H9 (cell line): Measurements from ENCODE around the gene F13B. TPM values are rescaled to one million over a fixed set of nuclear protein-coding genes. Genes with fewer than 3 reads are reported as not detected.

ENCODE experiments used
- DNase-seq: peaks from one replicate; pipeline ENCODE4 v3.0.0-alpha.2; 2017
- H2AFZ ChIP-seq: one replicate; pipeline ENCODE4 v1.6.1; 2013; ENCODE audit warnings: mild to moderate bottlenecking, low read length, control low read depth, moderate library complexity
- H2AK5ac ChIP-seq: 2 replicates; pipeline ENCODE4 v1.6.1; 2013; ENCODE audit warnings: low read length, control low read depth, mixed read lengths; ENCODE audit not compliant: insufficient read length
- H2BK120ac ChIP-seq: one replicate; pipeline ENCODE4 v1.6.1; 2013; ENCODE audit warnings: low read depth, mild to moderate bottlenecking, low read length, control low read depth, inconsistent platforms; ENCODE audit not compliant: poor library complexity, severe bottlenecking
- H2BK12ac ChIP-seq: 2 replicates; pipeline ENCODE4 v1.6.1; 2013; ENCODE audit warnings: low read length, control low read depth, mixed read lengths, low read depth; ENCODE audit not compliant: insufficient read length
- H2BK15ac ChIP-seq: 2 replicates; pipeline ENCODE4 v1.6.1; 2013; ENCODE audit warnings: low read depth, low read length, control low read depth
- H2BK20ac ChIP-seq: one replicate; pipeline ENCODE4 v1.6.1; 2013; ENCODE audit warnings: low read depth, mild to moderate bottlenecking, low read length, control low read depth, inconsistent platforms; ENCODE audit not compliant: poor library complexity, severe bottlenecking
- H2BK5ac ChIP-seq: 2 replicates; pipeline ENCODE4 v1.6.1; 2013; ENCODE audit warnings: low read length, control low read depth, mixed read lengths; ENCODE audit not compliant: insufficient read length
- H3K14ac ChIP-seq: 2 replicates; pipeline ENCODE4 v1.6.1; 2013; ENCODE audit warnings: low read length, control low read depth; ENCODE audit not compliant: insufficient read depth
- H3K18ac ChIP-seq: 2 replicates; pipeline ENCODE4 v1.6.1; 2013; ENCODE audit warnings: low read depth, mild to moderate bottlenecking, mixed read lengths, low read length, control low read depth; ENCODE audit not compliant: insufficient read length
- H3K23ac ChIP-seq: 2 replicates; pipeline ENCODE4 v1.6.1; 2013; ENCODE audit warnings: low read length, control low read depth, mixed read lengths, low read depth; ENCODE audit not compliant: insufficient read length
- H3K23me2 ChIP-seq: 2 replicates; pipeline ENCODE4 v1.6.1; 2013; ENCODE audit warnings: low read depth, mild to moderate bottlenecking, mixed read lengths, low read length, control low read depth; ENCODE audit not compliant: insufficient read length, poor library complexity, severe bottlenecking
- H3K27ac ChIP-seq: 2 replicates; pipeline ENCODE4 v1.5.1; 2013; ENCODE audit warnings: low read length, control low read depth, mixed read lengths, low read depth; ENCODE audit not compliant: insufficient read length
- H3K27me3 ChIP-seq: 2 replicates; pipeline ENCODE4 v1.6.1; 2013; ENCODE audit warnings: low read length, control low read depth, inconsistent platforms; ENCODE audit not compliant: insufficient read depth
- H3K4ac ChIP-seq: 2 replicates; pipeline ENCODE4 v1.6.1; 2013; ENCODE audit warnings: low read depth, mild to moderate bottlenecking, control low read depth, inconsistent platforms, low read length, moderate library complexity
- H3K4me1 ChIP-seq: 2 replicates; pipeline ENCODE4 v1.6.1; 2013; ENCODE audit warnings: low read length, control low read depth, inconsistent platforms; ENCODE audit not compliant: insufficient read depth
- H3K4me2 ChIP-seq: 2 replicates; pipeline ENCODE4 v1.6.1; 2013; ENCODE audit warnings: low read length, control low read depth, mixed read lengths; ENCODE audit not compliant: insufficient read length, insufficient read depth
- H3K56ac ChIP-seq: 2 replicates; pipeline ENCODE4 v1.6.1; 2013; ENCODE audit warnings: low read depth, mild to moderate bottlenecking, mixed read lengths, low read length, control low read depth; ENCODE audit not compliant: insufficient read length
- H3K79me1 ChIP-seq: 2 replicates; pipeline ENCODE4 v1.6.1; 2013; ENCODE audit warnings: low read depth, mild to moderate bottlenecking, moderate library complexity, low read length, control low read depth, inconsistent platforms; ENCODE audit not compliant: insufficient read depth, poor library complexity, severe bottlenecking
- H3K79me2 ChIP-seq: 2 replicates; pipeline ENCODE4 v1.6.1; 2013; ENCODE audit warnings: low read length, control low read depth, inconsistent platforms; ENCODE audit not compliant: insufficient read depth
- H3K9ac ChIP-seq: 2 replicates; pipeline ENCODE4 v1.6.1; 2013; ENCODE audit warnings: low read length, control low read depth, mixed read lengths; ENCODE audit not compliant: insufficient read length; ENCODE audit errors: extremely low read depth
- H3K9me3 ChIP-seq: one replicate; pipeline ENCODE4 v1.6.1; 2013; ENCODE audit warnings: low read depth, low read length, inconsistent platforms; ENCODE audit not compliant: control insufficient read depth
- H3T11ph ChIP-seq: one replicate; pipeline ENCODE4 v1.6.1; 2013; ENCODE audit warnings: mild to moderate bottlenecking, low read length, control low read depth, inconsistent platforms
- H4K20me1 ChIP-seq: one replicate; pipeline ENCODE4 v1.6.1; 2013; ENCODE audit not compliant: control insufficient read depth, insufficient read length, insufficient read depth
- H4K5ac ChIP-seq: 2 replicates; pipeline ENCODE4 v1.6.1; 2013; ENCODE audit warnings: low read depth, mild to moderate bottlenecking, mixed read lengths, low read length, control low read depth; ENCODE audit not compliant: insufficient read length
- H4K8ac ChIP-seq: replicated peaks from 2 replicates; pipeline ENCODE4 v1.6.1; 2013; ENCODE audit warnings: low read length, control low read depth, mixed read lengths, low read depth; ENCODE audit not compliant: insufficient read length
- H4K91ac ChIP-seq: 2 replicates; pipeline ENCODE4 v1.6.1; 2013; ENCODE audit warnings: low read depth, mild to moderate bottlenecking, moderate library complexity, mixed read lengths, low read length, control low read depth; ENCODE audit not compliant: insufficient read length
- H3K27ac Mint-ChIP-seq, 3 experiments: 2 replicates in 2 of 3; 3 replicates in 1 of 3; pipeline ENCODE4 v1.8.0; 2020 to 2021; ENCODE audit warnings: mixed read lengths in 3 of 3, mild to moderate bottlenecking in 1 of 3, moderate library complexity in 1 of 3
- H3K27me3 Mint-ChIP-seq: 2 replicates; pipeline ENCODE4 v1.8.0; 2021; ENCODE audit warnings: low read depth, mild to moderate bottlenecking, moderate library complexity, mixed read lengths
- H3K36me3 Mint-ChIP-seq, 3 experiments: 2 replicates in 2 of 3; 3 replicates in 1 of 3; pipeline ENCODE4 v1.8.0; 2020 to 2021; ENCODE audit warnings: low read depth in 3 of 3, mixed read lengths in 3 of 3; ENCODE audit not compliant: insufficient read depth in 1 of 3
- H3K4me1 Mint-ChIP-seq, 2 experiments: 2 replicates each; pipeline ENCODE4 v1.8.0; 2020; ENCODE audit warnings: mixed read lengths in 2 of 2
- H3K4me3 Mint-ChIP-seq, 2 experiments: 2 replicates in 1 of 2; 3 replicates in 1 of 2; pipeline ENCODE4 v1.8.0; 2020 to 2021; ENCODE audit warnings: mild to moderate bottlenecking in 2 of 2, mixed read lengths in 2 of 2, moderate library complexity in 1 of 2
- H3K9me3 Mint-ChIP-seq, 2 experiments: 2 replicates in 1 of 2; 3 replicates in 1 of 2; pipeline ENCODE4 v1.8.0; 2020; ENCODE audit warnings: mild to moderate bottlenecking in 2 of 2, mixed read lengths in 2 of 2, moderate library complexity in 1 of 2
- WGBS: extraction: QIAGEN DNeasy Blood & Tissue Kit; methylation state at CpG from one replicate; pipeline ENCODE4 v1.1.7; 2013; ENCODE audit warnings: missing lambda C conversion rate, low lambda C conversion rate, mixed read lengths; ENCODE audit not compliant: insufficient read length; ENCODE audit errors: extremely low coverage; 5-methylcytosine and 5-hydroxymethylcytosine counted together
- total RNA-seq: library from RNA; stranded (reverse); gene quantifications from 2 replicates; pipeline ENCODE4 v1.2.1, GENCODE V29; 2021
- TF ChIP-seq, protein P1 (sequence below): fragments of 200-600 bp; sonication (generic); conservative IDR thresholded peaks from 3 replicates; pipeline ENCODE4 v1.8.0; 2021; ENCODE audit warnings: antibody characterized with exemption, mild to moderate bottlenecking

F13B gene
- total RNA-seq, 1 experiment from 2014 or later, result not detected

DNA sequence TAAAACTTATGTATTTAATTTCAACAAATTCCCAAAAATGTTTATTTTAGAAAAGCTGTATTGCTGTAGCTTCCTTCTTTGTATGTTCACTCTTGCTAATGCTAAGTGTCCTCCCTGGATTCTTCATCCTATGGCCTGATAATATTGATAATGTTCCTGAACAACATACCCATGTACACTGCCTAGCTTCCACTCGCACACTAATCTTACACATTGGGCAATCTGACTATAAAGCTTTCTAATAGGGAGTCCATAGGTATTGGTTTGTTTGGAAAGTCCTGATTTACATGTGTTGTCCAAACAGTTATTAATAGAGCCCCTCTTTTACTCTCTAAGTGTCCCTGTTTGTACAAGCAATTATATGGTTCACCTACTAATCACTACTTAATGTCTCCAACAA lies 783 bp downstream of the F13B start:
- no peak overlapping the region for H3K4me2 ChIP-seq
- no peak overlapping the region for H3K4ac ChIP-seq
- no peak for DNase-seq
- no peaks in the 10 kb centered on the region for H3K79me1 ChIP-seq
- no peak overlapping the region for H2AK5ac ChIP-seq
- no peak overlapping the region for H3K27ac Mint-ChIP-seq
- peaks cover 0 to 1% (median 0%) of the 10 kb centered on the region in 3 experiments; a peak in 2 of 7 replicates for H3K36me3 Mint-ChIP-seq
- H4K5ac ChIP-seq, result no peak overlapping the region
- H2BK5ac ChIP-seq, result no peak overlapping the region
- no peak overlapping the region for H3T11ph ChIP-seq
- no peaks in the 10 kb centered on the region for H3K27me3 ChIP-seq
- H2BK12ac ChIP-seq, result no peak overlapping the region
- no peaks in the 10 kb centered on the region for H3K4me1 ChIP-seq
- no peak overlapping the region for H3K14ac ChIP-seq
- no peak overlapping the region for H2AFZ ChIP-seq
- H3K27ac ChIP-seq, result no peak overlapping the region
- H3K27me3 Mint-ChIP-seq, result no peaks in the 10 kb centered on the region
- H4K91ac ChIP-seq, result no peak overlapping the region
- no peak overlapping the region for H3K4me3 Mint-ChIP-seq
- TF ChIP-seq, protein P1, sequence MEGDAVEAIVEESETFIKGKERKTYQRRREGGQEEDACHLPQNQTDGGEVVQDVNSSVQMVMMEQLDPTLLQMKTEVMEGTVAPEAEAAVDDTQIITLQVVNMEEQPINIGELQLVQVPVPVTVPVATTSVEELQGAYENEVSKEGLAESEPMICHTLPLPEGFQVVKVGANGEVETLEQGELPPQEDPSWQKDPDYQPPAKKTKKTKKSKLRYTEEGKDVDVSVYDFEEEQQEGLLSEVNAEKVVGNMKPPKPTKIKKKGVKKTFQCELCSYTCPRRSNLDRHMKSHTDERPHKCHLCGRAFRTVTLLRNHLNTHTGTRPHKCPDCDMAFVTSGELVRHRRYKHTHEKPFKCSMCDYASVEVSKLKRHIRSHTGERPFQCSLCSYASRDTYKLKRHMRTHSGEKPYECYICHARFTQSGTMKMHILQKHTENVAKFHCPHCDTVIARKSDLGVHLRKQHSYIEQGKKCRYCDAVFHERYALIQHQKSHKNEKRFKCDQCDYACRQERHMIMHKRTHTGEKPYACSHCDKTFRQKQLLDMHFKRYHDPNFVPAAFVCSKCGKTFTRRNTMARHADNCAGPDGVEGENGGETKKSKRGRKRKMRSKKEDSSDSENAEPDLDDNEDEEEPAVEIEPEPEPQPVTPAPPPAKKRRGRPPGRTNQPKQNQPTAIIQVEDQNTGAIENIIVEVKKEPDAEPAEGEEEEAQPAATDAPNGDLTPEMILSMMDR, result no peak
- H4K8ac ChIP-seq, result no peak overlapping the region
- no peak overlapping the region for H3K23ac ChIP-seq
- H3K9me3 ChIP-seq, result no peaks in the 10 kb centered on the region
- no peak overlapping the region for H3K18ac ChIP-seq
- no peaks in the 10 kb centered on the region for H3K79me2 ChIP-seq
- H2BK15ac ChIP-seq, result no peak overlapping the region
- peaks cover 2 to 6% of the 10 kb centered on the region in 2 experiments; a peak in 3 of 5 replicates for H3K9me3 Mint-ChIP-seq
- H2BK20ac ChIP-seq, result no peak overlapping the region
- no peaks in the 10 kb centered on the region for H3K4me1 Mint-ChIP-seq
- H4K20me1 ChIP-seq, result no peaks in the 10 kb centered on the region
- H3K9ac ChIP-seq, result no peak overlapping the region
- no peak overlapping the region for H2BK120ac ChIP-seq
- no CpG with 5 or more reads among the region's 1 CpG for WGBS
- no peaks in the 10 kb centered on the region for H3K23me2 ChIP-seq
- H3K56ac ChIP-seq, result no peak overlapping the region
